NCI-H2196 treated with DMSO at 0.1 percent for 48 hours (cell line): ENCODE data around the gene FAM107A.

Source experiments
- DNase-seq: peaks from one replicate; lab custom pipeline; 2025; ENCODE audit not compliant: unreplicated experiment; lab: John Stamatoyannopoulos, UW

Gene FAM107A

DNA sequence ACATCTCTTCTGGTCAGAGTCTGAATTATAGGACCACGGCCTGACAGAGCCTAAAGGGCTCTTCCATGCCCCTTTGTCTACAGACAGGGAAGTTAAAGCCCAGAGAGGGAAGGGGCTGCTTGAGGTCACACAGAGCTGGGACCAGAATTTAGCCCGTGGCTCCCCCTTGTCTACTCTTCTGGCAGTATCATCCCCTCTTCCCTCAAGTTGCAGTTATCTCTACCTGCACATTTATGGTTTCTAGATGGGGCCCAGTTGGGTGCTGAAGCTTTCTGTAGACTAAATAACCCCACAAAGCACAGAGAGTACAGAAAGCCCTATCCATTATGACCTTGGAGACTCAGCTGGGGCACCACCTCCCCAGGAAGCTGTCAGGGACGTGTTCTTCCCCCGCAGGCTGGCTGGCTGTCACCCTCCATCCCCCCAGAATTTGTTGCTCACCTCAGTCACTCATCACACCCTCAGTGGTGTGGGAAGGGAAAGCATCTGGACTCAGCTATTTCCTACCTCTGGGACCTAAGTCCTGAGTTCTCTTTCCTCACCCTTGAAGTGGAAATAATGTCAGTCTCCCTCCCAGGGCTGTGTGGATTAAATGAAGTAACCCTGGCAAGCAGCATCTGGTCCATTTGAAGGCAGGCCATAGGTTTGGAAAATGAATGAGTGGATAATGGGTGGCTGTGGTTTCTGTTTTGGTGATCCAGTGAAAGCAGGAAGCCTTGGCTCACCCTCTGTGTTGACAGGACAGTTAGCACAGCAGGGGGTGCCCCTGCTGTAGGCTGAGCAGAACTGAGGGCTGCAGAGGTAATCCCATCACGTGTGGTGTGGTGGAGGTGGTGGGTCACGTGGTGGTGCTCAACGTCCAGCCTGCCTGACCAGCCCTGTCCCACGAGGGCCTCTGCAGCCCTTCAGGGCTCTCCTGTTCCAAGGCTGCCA, 56.5 kb downstream of the FAM107A start:
- no peak for DNase-seq

GRCh38 chr3:58519668-58520402, 57.4 kb downstream of the FAM107A start:
- no peak for DNase-seq

- no peak for DNase-seq
Observed at GRCh38 chr3:58518291-58518789, 58.9 kb downstream of the FAM107A start.

GRCh38 chr3:58514405-58514804, 62.8 kb downstream of the FAM107A start:
- no peak for DNase-seq
